ENCODE results near the gene B4GALT7.
"Not testable (repeated sequence)": the region's sequence is repeated elsewhere in the genome, so short reads cannot be mapped to it uniquely, and the experiment has no call there.

B4GALT7 gene

DNA sequence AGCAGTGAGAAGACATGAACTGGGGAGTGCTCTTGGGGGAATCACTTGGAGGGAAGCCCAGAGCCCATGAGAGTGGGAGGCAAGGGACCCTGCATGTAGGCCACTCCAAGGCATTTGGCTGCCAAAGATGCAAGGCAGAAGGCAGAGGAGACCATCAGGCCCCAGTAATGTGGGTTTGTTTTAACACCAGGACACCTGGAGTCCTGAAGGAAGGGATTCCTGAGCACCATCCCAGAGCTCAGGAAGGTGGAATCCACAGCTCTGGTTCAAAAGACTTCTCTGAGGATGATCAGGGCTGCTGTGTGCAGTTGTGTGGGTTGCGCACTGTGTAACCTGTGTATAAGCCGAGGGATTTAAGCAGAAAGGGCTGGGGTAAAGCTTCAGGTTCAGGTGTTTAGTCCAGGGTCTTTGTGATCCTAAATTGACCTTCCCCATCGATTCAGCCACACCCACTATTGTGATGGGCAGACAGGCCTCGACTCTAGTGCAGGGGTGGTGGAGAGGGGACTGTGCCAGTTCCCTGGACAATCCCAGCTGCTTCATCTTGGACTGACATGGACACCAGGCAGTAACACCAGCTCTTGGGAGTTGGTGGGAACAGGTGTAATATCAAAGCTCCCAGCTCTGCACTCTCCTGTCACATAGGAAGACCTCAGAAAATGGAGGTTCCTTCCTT lies 11.0 kb downstream of the B4GALT7 start:
- H3K4me3 ChIP-seq (ENCODE audit: low read length) = no peak overlapping the region
- DNase-seq (ENCODE audit: low read depth) = no peak

DNA sequence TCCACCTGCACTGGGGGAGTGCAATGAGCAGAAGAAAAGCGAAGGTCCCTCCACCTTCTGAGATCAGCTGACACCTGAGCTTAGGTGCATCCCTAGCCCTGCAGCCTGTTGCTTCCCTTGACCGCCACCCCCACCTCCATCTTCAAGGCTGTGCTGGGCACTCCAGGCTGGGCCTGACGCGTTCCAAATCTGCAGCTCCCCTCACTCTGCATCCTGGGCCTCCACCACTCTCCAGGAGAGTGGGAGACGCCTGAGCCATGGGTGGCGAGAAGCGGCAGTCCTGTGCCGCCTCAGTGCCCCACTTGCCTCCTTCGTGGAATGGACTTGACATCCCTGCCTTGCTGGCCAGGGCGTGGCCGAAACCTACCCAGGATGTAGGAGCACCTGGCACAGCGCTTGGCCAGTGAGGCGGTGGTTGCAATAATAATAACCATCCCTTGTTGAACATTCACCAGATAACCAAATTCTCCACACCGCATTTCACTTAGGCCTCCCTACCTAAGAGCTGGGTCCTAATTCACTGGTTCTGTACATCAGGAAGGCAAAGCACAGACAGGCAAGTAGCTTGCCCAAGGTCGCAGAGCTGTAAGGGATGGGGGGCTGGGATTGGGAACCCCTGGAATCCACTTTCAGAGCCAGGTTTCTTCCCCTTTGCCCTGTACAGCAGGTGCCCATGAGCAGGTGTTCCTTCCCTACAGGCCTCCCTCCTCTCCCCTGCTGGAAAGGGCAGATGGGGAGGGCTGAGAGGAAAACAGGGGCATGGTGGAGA lies 11.7 kb downstream of the B4GALT7 start:
- no peak overlapping the region for H3K9ac ChIP-seq (ENCODE audit: low read length)
- DNase-seq (ENCODE audit: low read depth) = no peak
- peaks cover 4% of the 10 kb centered on the region for H3K4me1 ChIP-seq (ENCODE audit: control insufficient read depth, insufficient read depth, low read length)
- no peaks in the 10 kb centered on the region for H3K9me3 ChIP-seq (ENCODE audit: control insufficient read depth, low read length)
- H3K36me3 ChIP-seq (ENCODE audit: control insufficient read depth, insufficient read depth, low read length, severe bottlenecking) = peaks cover 12% of the 10 kb centered on the region
- no peaks in the 10 kb centered on the region for H3K27me3 ChIP-seq (replicated peaks; ENCODE audit: control insufficient read depth, insufficient read depth, low read length)
- no peak overlapping the region for H3K4me3 ChIP-seq (ENCODE audit: low read length)

More for the DNA sequence above, 11.0 kb downstream of the B4GALT7 start:
- Histone ChIP-seq H3K9ac (ENCODE audit: low read length) (no peak overlapping the region), H3K36me3 (ENCODE audit: control insufficient read depth, insufficient read depth, low read length, severe bottlenecking) (peaks cover 18% of the 10 kb centered on the region), H3K9me3 (ENCODE audit: control insufficient read depth, low read length) (no peaks in the 10 kb centered on the region), H3K4me1 (ENCODE audit: control insufficient read depth, insufficient read depth, low read length) (peaks cover 4% of the 10 kb centered on the region), H3K27me3 (replicated peaks; ENCODE audit: control insufficient read depth, insufficient read depth, low read length) (no peaks in the 10 kb centered on the region)

DNA sequence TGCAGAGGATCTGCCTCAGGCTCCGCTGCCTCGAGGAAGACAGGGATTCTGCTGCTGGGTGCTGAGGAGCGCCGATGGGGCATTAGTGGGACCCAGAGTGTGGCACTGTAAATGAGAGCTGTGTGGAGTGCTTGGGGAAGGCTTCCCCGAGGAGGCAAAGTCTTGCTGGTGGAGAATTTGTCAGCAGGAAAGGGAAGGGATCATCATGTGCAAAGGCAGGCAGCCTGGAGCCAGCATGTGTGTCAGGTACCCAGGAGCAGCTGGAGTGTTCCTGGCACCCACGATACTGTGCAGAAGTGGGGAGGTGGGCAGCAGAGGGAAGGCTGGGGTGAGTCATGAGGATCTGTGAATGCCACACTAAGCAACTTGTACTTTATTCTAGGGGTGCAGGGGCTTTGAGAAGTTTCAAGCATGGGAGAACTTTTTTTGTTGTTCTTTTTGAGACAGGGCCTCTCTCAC lies 12.3 kb downstream of the B4GALT7 start:
- Histone ChIP-seq H3K4me3 (ENCODE audit: low read length) (no peak overlapping the region), H3K9ac (ENCODE audit: low read length) (no peak overlapping the region), H3K9me3 (ENCODE audit: control insufficient read depth, low read length) (no peaks in the 10 kb centered on the region), H3K36me3 (ENCODE audit: control insufficient read depth, insufficient read depth, low read length, severe bottlenecking) (peaks cover 12% of the 10 kb centered on the region), H3K4me1 (ENCODE audit: control insufficient read depth, insufficient read depth, low read length) (peaks cover under 1% of the 10 kb centered on the region), H3K27me3 (replicated peaks; ENCODE audit: control insufficient read depth, insufficient read depth, low read length) (no peaks in the 10 kb centered on the region)
- no peak for DNase-seq (ENCODE audit: low read depth)

DNA sequence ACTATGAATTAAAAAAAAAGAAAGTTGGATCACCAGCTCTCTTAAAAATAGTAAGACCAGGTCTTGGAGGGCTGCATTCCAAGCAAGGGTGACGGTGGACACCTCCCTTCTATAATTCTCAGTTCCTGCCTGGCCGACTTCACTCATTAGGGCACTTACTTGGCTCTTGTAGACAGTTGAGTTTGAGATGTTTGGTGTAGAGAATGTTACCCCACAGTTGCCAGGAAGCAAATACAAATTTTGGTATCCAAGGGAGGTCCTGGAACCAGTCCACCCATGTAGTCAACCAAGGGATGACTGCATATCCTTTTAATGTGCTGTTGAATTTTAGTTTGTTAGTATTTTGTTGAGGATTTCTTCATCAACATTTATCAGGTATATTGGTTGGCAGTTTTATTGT lies 20.6 kb downstream of the B4GALT7 start:
- Histone ChIP-seq H3K4me1 (ENCODE audit: control insufficient read depth, insufficient read depth, low read length) (no peaks in the 10 kb centered on the region), H3K9me3 (ENCODE audit: control insufficient read depth, low read length) (no peaks in the 10 kb centered on the region), H3K27me3 (replicated peaks; ENCODE audit: control insufficient read depth, insufficient read depth, low read length) (no peaks in the 10 kb centered on the region), H3K4me3 (ENCODE audit: low read length) (no peak overlapping the region), H3K36me3 (ENCODE audit: control insufficient read depth, insufficient read depth, low read length, severe bottlenecking) (peaks cover 43% of the 10 kb centered on the region), H3K9ac (ENCODE audit: low read length) (no peak overlapping the region)
- DNase-seq (ENCODE audit: low read depth) = no peak

DNA sequence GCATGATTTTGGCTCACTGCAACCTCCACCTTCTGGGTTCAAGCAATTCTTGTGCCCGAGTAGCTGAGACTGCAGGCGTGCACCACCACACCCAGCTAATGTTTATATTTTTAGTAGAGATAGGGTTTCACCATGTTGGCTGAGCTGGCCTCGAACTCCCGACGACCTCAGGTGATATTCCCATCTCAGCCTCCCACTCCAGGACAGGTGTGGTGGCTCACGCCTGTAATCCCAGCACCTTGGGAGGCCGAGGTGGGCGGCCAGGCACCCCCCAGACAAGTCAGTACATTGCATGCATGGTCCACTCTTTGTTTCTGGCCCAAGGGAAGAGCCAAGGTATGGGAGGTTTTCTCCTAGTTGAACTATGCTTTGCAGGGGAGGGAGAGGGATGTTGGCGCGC lies 24.2 kb downstream of the B4GALT7 start:
- H3K4me3 ChIP-seq (ENCODE audit: low read length); H3K4me1 ChIP-seq (ENCODE audit: control insufficient read depth, insufficient read depth, low read length); DNase-seq (ENCODE audit: low read depth); H3K9me3 ChIP-seq (ENCODE audit: control insufficient read depth, low read length); H3K9ac ChIP-seq (ENCODE audit: low read length); H3K27me3 ChIP-seq (replicated peaks; ENCODE audit: control insufficient read depth, insufficient read depth, low read length): not testable (repeated sequence)
- H3K36me3 ChIP-seq (ENCODE audit: control insufficient read depth, insufficient read depth, low read length, severe bottlenecking) = peaks cover 27% of the 10 kb centered on the region

DNA sequence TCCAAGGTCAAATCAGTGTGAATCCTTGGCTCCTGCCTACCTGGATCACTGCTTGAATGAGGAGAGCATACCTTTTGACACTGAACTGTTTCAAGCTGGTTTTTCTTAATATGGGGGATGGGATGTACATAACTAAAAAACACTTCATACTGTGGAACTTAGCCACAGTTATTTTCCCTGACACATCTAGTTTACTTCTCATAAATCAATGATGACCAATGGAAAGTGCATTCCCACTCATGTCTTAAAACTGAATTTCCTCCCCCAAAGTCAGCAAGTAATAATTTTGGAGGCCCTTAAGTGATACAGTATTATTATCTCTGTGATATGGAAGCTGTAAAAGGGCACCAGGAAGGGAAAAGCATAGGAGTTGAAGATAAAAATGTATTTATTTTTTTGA lies 30.3 kb downstream of the B4GALT7 start:
- H3K9me3 ChIP-seq (ENCODE audit: control insufficient read depth, low read length); H3K4me1 ChIP-seq (ENCODE audit: control insufficient read depth, insufficient read depth, low read length); H3K27me3 ChIP-seq (replicated peaks; ENCODE audit: control insufficient read depth, insufficient read depth, low read length); H3K9ac ChIP-seq (ENCODE audit: low read length); DNase-seq (ENCODE audit: low read depth); H3K36me3 ChIP-seq (ENCODE audit: control insufficient read depth, insufficient read depth, low read length, severe bottlenecking); H3K4me3 ChIP-seq (ENCODE audit: low read length): not testable (repeated sequence)

DNA sequence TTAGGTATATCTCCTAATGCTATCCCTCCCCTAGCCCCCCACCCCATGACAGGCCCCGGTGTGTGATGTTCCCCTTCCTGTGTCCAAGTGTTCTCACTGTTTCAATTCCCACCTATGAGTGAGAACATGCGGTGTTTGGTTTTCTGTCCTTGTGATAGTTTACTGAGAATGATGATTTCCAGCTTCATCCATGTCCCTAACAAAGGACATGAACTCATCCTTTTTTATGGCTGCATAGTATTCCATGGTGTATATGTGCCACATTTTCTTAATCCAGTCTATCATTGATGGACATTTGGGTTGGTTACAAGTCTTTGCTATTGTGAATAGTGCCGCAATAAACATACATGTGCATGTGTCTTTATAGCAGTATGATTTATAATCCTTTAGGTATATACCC lies 35.0 kb downstream of the B4GALT7 start:
- not testable (repeated sequence) for H3K36me3 ChIP-seq (ENCODE audit: control insufficient read depth, insufficient read depth, low read length, severe bottlenecking); DNase-seq (ENCODE audit: low read depth); H3K4me3 ChIP-seq (ENCODE audit: low read length); H3K27me3 ChIP-seq (replicated peaks; ENCODE audit: control insufficient read depth, insufficient read depth, low read length); H3K9me3 ChIP-seq (ENCODE audit: control insufficient read depth, low read length); H3K4me1 ChIP-seq (ENCODE audit: control insufficient read depth, insufficient read depth, low read length); H3K9ac ChIP-seq (ENCODE audit: low read length)

DNA sequence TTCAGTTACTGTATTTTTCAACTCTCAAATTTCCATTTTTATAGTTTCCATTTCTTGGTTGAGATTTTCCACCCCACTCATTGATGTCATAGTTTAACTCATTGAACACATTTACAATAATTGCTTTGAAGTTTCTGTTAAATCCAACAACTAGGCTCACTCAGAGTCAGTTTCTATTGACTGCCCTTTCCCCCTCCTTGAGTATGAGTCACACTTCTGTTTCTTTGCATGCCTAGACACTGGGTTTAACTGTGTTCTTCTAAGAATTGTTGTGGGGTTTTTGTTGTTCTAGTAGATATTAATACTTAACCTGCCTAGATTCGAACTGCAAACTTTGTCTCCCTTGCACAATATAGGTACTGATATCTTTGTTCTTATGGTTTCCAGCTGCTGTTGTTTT lies 45.5 kb downstream of the B4GALT7 start:
- H3K4me1 ChIP-seq (ENCODE audit: control insufficient read depth, insufficient read depth, low read length); H3K9ac ChIP-seq (ENCODE audit: low read length); H3K36me3 ChIP-seq (ENCODE audit: control insufficient read depth, insufficient read depth, low read length, severe bottlenecking); H3K9me3 ChIP-seq (ENCODE audit: control insufficient read depth, low read length); DNase-seq (ENCODE audit: low read depth); H3K4me3 ChIP-seq (ENCODE audit: low read length); H3K27me3 ChIP-seq (replicated peaks; ENCODE audit: control insufficient read depth, insufficient read depth, low read length): not testable (repeated sequence)

DNA sequence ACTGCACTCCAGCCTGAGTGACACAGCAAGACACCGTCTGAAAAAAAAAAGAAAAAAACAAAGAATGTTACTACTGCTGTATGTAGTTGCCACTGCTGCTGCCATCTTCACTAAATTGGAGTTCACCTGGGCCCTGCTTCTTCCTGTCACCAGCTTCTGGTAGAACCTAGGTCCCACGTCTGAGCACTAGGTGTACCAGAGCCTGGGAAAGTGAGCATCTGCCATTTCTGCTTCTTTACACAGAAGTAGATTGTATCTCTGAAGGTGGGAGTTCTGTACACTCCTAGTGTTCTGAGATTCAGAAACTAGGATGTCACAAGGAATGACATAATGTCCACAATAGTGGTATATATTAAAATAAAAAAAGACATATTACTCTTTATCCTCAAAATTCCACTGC lies 51.3 kb downstream of the B4GALT7 start:
- not testable (repeated sequence) for H3K9ac ChIP-seq (ENCODE audit: low read length); H3K4me1 ChIP-seq (ENCODE audit: control insufficient read depth, insufficient read depth, low read length); H3K9me3 ChIP-seq (ENCODE audit: control insufficient read depth, low read length); H3K4me3 ChIP-seq (ENCODE audit: low read length); DNase-seq (ENCODE audit: low read depth); H3K27me3 ChIP-seq (replicated peaks; ENCODE audit: control insufficient read depth, insufficient read depth, low read length); H3K36me3 ChIP-seq (ENCODE audit: control insufficient read depth, insufficient read depth, low read length, severe bottlenecking)

DNA sequence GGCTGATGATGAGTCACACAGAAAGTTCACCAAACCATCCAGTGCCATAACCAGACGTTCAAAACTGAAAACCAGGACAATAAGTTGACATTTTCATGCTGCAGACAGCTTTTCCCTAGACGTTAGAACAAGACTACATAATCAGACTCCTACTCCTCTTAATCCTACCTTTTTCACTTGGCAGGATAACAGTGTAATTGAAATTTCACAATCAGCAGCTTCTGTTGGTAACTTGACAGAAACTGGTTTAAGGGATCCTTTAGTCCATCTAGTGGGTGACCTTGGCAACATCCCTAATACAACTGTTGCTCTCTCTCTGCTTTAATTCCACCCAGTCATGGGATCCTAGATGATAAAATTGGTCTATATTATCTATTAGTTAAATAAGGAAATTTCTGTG lies 57.9 kb downstream of the B4GALT7 start:
- not testable (repeated sequence) for H3K9ac ChIP-seq (ENCODE audit: low read length); H3K27me3 ChIP-seq (replicated peaks; ENCODE audit: control insufficient read depth, insufficient read depth, low read length); H3K36me3 ChIP-seq (ENCODE audit: control insufficient read depth, insufficient read depth, low read length, severe bottlenecking); H3K4me3 ChIP-seq (ENCODE audit: low read length); H3K9me3 ChIP-seq (ENCODE audit: control insufficient read depth, low read length); H3K4me1 ChIP-seq (ENCODE audit: control insufficient read depth, insufficient read depth, low read length)
- peak; percentile 21 for DNase-seq (ENCODE audit: low read depth)

DNA sequence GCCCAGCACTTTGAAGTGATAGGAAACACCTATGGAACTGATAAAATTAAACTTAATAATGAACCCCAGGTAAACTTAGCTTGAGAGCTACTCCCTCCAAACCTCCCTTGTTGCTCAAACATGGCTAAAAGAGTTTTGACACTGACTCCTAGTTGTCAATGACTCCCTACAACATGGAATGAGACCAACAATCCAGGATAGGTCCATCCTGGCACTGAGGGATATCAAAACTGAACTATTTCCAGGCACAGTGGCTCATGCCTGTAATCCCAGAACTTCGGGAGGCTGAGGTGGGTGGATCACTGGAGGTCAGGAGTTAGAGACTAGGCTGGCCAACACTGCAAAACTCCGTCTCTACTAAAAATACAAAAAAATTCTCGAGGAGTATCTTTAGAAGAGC lies 58.6 kb downstream of the B4GALT7 start:
- H3K9ac ChIP-seq (ENCODE audit: low read length); H3K4me1 ChIP-seq (ENCODE audit: control insufficient read depth, insufficient read depth, low read length); DNase-seq (ENCODE audit: low read depth); H3K4me3 ChIP-seq (ENCODE audit: low read length); H3K27me3 ChIP-seq (replicated peaks; ENCODE audit: control insufficient read depth, insufficient read depth, low read length); H3K36me3 ChIP-seq (ENCODE audit: control insufficient read depth, insufficient read depth, low read length, severe bottlenecking); H3K9me3 ChIP-seq (ENCODE audit: control insufficient read depth, low read length): not testable (repeated sequence)
